Measurements from ENCODE around the gene EFEMP1.
A peak's percentile ranks its signal among the peaks of the same experiment; 100 is the strongest.

Gene EFEMP1

GRCh38 chr2:55962915-55963314 lies 39.3 kb upstream of the EFEMP1 start:
- DNase-seq (ENCODE audit: low read depth): no peak
- H3K4me3 ChIP-seq (ENCODE audit: low read depth, low read length): no peak overlapping the region
- TF ChIP-seq CTCF (IDR thresholded peaks at IDR 0.05; ENCODE audit: control insufficient read depth, extremely low read depth, insufficient read depth): no peak

- no peak for DNase-seq (ENCODE audit: low read depth)
- TF ChIP-seq CTCF (IDR thresholded peaks at IDR 0.05; ENCODE audit: control insufficient read depth, extremely low read depth, insufficient read depth): peak; percentile 47
- H3K4me3 ChIP-seq (ENCODE audit: low read depth, low read length): no peak overlapping the region
Measured at GRCh38 chr2:55961318-55961911, 37.8 kb upstream of the EFEMP1 start.

- no peak for DNase-seq (ENCODE audit: low read depth)
- TF ChIP-seq CTCF (IDR thresholded peaks at IDR 0.05; ENCODE audit: control insufficient read depth, extremely low read depth, insufficient read depth): no peak
- H3K4me3 ChIP-seq (ENCODE audit: low read depth, low read length): no peak overlapping the region
Measured at GRCh38 chr2:55958756-55959155, 35.2 kb upstream of the EFEMP1 start.

- DNase-seq (ENCODE audit: low read depth): no peak
- H3K4me3 ChIP-seq (ENCODE audit: low read depth, low read length): no peak overlapping the region
- TF ChIP-seq CTCF (IDR thresholded peaks at IDR 0.05; ENCODE audit: control insufficient read depth, extremely low read depth, insufficient read depth): no peak
Measured at GRCh38 chr2:55957142-55957541, 33.6 kb upstream of the EFEMP1 start.

GRCh38 chr2:55954306-55955035 lies 30.9 kb upstream of the EFEMP1 start:
- no peak for DNase-seq (ENCODE audit: low read depth)
- TF ChIP-seq CTCF (IDR thresholded peaks at IDR 0.05; ENCODE audit: control insufficient read depth, extremely low read depth, insufficient read depth): no peak

GRCh38 chr2:55952415-55952814 lies 28.8 kb upstream of the EFEMP1 start:
- no peak for TF ChIP-seq CTCF (IDR thresholded peaks at IDR 0.05; ENCODE audit: control insufficient read depth, extremely low read depth, insufficient read depth)
- H3K4me3 ChIP-seq (ENCODE audit: low read depth, low read length): no peak overlapping the region
- DNase-seq (ENCODE audit: low read depth): no peak

More at GRCh38 chr2:55954306-55955035, 30.9 kb upstream of the EFEMP1 start:
- no peak overlapping the region for H3K4me3 ChIP-seq (ENCODE audit: low read depth, low read length)
